ENCODE measurements around the gene AOC2. TPM values are rescaled to one million over a fixed set of nuclear protein-coding genes. Genes with fewer than 3 reads are reported as not detected.

AOC2 gene
- polyA plus RNA-seq (ENCODE audit: insufficient read length in 3 of 3), result 1 to 10 TPM; 1.1 to 2.2 (median 1.6) TPM
- long read RNA-seq, donor 1, result 0 reads
- long read RNA-seq, donor 2, result 0 reads
- long read RNA-seq, donor 3, result 0 reads
- long read RNA-seq, donor 4, result 0 reads
- long read RNA-seq, donor 5, result 0 reads
- long read RNA-seq, donor 6, result 0 reads
- long read RNA-seq, donor 7, result 0 reads
- long read RNA-seq, donor 8, result 0 reads
- long read RNA-seq, donor 9, result 0 reads
- long read RNA-seq, donor 10, result 0 reads
- long read RNA-seq, donor 11, result 0 reads
- long read RNA-seq, donor 12, result 0 reads
- long read RNA-seq, donor 13, result 0 reads
- long read RNA-seq, donor 14, result 0 reads
- long read RNA-seq, donor 15, result 0 reads
- long read RNA-seq, donor 16, result 0 reads

GRCh38 chr17:42844271-42844670, at the start of gene AOC2:
Gene AOC2 (plus strand): TSS chr17:42844580. CDS start chr17:42844627, 47 bp downstream.
- no peak for DNase-seq

DNA sequence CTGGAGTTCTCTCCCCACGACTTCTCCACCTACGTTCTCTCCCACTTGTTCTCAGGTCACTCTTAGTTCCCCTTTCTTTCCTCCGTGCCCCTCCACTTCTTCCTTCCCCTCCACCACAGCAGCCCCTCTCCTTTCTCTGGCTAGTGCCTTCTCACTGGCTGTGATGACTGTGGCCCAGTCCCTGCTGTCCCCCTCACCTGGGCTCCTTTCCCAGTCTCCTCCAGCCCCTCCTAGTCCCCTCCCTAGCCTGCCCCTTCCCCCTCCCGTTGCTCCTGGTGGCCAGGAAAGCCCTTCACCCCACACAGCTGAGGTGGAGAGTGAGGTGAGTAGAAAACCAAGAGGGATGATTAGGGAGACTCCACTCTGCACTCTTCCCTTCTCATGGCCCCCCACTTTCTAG, 49.3 kb upstream of the AOC2 start:
- DNase-seq, result no peak

- DNase-seq, result no peak
Measured at GRCh38 chr17:42795465-42795864, 48.9 kb upstream of the AOC2 start.

- no peak for DNase-seq
Measured at GRCh38 chr17:42796066-42796758, 48.2 kb upstream of the AOC2 start.

DNA sequence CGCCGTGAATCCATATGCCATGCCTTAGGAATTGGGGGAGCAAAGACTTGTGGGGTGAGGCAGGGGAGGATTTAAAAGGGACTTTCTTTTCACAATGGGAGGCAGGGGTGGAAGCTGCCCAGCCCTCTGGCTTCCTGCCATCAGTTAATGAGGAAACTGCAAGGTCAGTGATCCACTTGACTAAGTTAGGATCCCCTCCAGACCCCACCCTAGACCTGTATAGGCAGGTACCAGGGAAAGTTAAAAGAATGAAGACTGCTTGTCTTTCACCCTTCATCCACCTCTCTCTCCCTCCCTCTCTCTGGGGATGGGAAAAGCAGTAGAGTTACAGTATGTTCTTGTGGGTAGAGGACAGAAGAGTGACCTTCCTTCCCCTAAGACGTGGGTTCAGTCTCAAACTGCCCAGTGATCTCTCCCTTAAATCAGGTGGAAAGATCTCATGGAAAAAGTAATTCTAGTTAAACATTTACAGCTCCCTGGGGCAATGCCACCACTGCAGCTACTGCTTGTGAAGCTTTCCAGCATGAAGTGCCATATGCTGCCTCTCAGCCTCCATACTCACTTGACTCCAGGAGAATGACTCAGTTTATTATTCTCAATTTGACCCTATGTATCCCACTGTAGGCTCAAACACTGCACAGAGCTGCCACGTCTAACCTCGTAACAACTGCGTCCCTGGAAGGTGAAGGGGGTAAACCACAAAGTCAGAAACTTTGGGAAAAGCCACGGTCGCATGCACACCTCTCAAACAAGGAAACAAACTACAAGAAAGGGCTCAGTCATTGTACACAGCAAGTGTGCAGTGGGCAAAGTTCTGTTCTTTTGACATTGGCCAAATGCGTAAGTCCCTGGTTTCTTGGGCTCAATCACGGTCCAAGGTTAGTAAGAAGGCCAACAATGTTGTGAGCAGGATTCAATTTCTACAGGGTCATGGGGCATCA, 47.0 kb upstream of the AOC2 start:
- DNase-seq, result no peak

- no peak for DNase-seq
Measured at GRCh38 chr17:42798011-42798382, 46.4 kb upstream of the AOC2 start.

- DNase-seq, result peak; percentile 86
Measured at GRCh38 chr17:42798383-42799380, 45.7 kb upstream of the AOC2 start, which contains the start of the genes CNTD1 and COA3. Gene CNTD1 (plus strand): TSS chr17:42798861. CDS start chr17:42799068, 207 bp downstream. Gene COA3 (minus strand): TSS chr17:42798704. CDS start chr17:42798681, 23 bp downstream.

DNA sequence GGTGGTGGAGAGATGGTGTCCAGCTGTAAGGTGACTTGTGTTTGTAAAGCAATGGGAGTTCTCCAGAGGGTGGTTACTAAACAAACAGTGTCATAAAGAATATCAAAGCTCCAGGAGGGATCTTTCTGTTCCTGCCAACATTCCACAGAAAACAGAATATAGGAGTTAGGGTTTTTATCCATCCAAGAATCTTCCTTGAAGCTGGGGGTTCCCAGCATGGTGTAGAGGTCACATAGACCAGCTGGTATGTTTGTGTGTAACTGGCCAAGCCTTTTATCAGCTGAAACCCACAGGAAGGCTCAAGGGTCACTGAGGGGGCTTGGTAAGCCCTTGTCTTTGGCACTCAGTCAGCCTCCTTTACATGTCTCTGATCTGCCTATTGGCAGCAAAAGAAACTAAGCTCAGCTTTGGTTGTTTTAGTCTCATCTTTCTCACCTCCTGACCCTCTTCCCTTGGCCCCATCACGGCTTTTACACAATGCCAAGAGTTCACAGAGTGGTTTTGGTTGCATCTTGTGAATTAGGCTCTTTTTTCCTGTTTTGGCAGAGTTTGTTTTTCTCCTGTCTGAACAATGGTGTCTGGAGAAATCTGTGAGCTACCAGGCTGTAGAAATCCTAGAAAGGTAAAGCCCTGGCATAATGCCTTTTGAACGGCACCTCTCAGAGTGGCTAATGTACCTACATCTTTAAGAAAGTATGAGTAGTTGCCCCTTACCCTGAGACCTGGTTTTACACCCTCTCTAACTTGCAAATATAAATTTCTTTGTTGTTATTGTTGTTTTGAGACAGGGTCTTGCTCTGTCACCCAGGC, 41.1 kb upstream of the AOC2 start:
- DNase-seq, result no peak

DNA sequence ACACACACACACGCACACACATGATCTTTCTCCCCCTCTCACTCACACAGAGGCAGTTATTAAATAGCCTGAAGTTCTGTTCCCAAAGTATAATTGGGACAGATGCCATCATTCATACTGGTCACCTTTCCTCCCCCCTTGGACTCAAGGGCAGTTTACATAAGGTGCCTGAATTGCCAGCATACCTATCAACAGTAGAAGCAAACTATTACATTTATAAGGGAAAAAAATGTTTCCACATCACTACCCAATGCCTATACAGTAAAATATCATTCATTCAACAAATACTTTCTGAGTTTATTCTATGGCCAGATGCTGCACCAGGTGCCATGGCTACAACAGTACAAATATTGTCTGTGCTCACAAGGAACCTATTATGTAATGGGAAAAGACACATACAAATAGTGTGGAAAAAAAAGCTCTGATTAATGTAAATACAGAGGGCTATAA, 39.4 kb upstream of the AOC2 start:
- DNase-seq, result no peak

DNA sequence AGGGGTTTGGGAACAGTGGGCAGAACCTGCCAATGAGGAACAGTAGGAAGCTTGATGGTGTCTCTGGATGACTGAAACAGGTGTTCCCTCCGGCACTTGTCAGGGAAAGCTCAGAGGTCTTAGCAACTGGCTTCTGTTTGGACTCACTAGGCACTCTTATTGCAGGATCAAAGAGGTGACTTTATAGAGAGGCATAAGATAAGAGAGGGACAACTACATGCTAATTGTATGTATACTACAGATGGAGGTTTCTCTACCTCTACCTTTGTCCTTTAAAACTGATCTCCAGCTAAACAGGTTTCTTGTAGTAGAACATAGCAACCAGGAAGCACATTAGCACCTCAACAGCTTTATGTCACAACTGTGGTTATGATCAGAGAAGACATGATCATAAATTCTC, 38.1 kb upstream of the AOC2 start:
- DNase-seq, result no peak

GRCh38 chr17:42809250-42809649, 35.1 kb upstream of the AOC2 start:
- no peak for DNase-seq

DNA sequence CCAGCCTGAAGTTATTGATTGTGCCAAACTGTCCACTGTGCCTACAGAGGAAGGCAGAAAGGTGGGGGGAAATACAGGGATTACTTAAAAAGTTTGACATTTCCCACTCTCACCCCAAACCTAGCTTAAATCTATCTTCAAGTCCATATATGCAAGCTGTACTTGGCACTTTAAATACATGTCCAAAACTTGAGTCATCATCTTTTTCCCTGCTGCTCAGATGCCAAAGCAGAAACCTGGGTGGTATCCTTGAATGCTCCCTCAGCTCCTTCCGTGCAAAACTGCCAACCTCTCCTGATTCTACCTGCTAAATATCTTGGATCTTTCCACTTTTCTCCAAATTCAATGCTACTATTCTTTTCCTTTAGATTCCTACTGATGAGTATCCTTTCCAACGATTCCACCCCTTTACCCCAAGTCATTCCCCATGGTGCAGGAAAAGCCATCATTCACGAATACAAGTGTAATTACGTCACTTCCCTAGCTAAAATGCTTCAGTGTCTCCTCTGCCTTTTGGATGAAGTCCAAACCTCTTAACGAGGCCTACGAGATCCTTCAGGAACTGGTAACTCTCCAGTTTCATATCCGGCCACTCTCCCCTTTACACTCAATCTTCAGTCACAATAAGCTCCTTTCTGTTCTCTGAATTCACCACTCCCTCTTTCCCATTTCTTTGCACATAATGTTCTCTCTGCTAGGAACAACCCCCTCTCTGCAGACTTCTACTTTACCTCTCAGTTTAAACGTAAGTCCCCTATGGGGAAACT, 29.6 kb upstream of the AOC2 start:
- DNase-seq, result no peak

DNA sequence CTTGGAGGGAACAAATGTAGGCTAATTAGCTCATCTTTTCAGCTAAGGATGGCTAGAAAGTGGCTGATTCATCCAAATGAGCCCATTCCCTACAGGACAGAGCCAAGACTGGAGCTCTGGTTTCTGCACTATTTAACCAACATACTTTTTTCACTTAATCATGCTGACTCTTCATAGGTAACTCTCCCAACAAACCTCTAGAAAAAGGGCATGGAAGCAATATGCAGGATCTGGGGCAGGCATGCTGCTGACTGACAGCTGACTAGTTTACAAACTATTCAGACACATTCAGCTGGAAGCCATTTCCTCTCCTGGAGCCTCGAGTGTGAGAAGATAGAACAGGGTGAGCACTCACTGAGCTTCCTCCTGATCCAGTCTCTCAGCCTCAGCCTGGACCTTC, 26.5 kb upstream of the AOC2 start:
- DNase-seq, result no peak

- no peak for DNase-seq
Measured at GRCh38 chr17:42818379-42818778, 26.0 kb upstream of the AOC2 start.

- DNase-seq, result no peak
Measured at GRCh38 chr17:42819939-42820535, 24.3 kb upstream of the AOC2 start.

- no peak for DNase-seq
Measured at GRCh38 chr17:42821176-42821575, 23.2 kb upstream of the AOC2 start.

DNA sequence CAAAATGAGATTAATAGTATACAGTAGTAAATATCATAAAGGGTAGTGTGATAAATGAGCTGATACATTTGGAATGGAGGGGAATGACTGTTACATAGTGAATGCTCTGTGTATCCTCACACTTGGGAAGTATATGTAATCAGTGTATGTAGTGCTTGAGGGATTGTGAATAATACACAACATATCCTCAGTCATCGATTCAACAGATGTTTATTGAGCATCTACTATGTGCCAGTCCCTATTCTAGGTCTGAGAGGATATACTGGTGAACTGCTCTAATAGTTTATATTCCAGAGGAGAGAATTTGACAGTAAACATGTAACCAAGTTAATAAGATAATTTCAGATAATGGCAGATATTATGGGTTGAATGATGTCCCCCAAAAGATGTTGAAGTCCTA, 16.9 kb upstream of the AOC2 start:
- DNase-seq, result no peak

GRCh38 chr17:42830971-42831370, 13.4 kb upstream of the AOC2 start:
- DNase-seq, result no peak
